HG02588 (cell line): ENCODE data around the gene SAE1.
"Not testable (repeated sequence)": the region's sequence is repeated elsewhere in the genome, so short reads cannot be mapped to it uniquely, and the experiment has no call there.

Experiments
- ATAC-seq: cut with Tn5 transposase; IDR thresholded peaks from one replicate; pipeline ENCODE4 v1.9.1; 2021; ENCODE audit warnings: mild to moderate bottlenecking, moderate library complexity; ENCODE audit not compliant: unreplicated experiment

SAE1 gene

GRCh38 chr19:47125669-47125938 lies 5.0 kb upstream of the SAE1 start:
- no peak for ATAC-seq

- no peak for ATAC-seq
Observed at GRCh38 chr19:47129579-47129978, 1.1 kb upstream of the SAE1 start.

- ATAC-seq, result no peak
Observed at GRCh38 chr19:47130120-47130588, 481 bp upstream of the SAE1 start.

- ATAC-seq, result no peak
Observed at GRCh38 chr19:47132194-47132852, 1.7 kb downstream of the SAE1 start.

GRCh38 chr19:47133021-47133471 lies 2.4 kb downstream of the SAE1 start:
- no peak for ATAC-seq

- no peak for ATAC-seq
Observed at GRCh38 chr19:47134545-47134944, 3.9 kb downstream of the SAE1 start.

GRCh38 chr19:47135156-47135555 lies 4.5 kb downstream of the SAE1 start:
- ATAC-seq, result no peak

- not testable (repeated sequence) for ATAC-seq
Observed at GRCh38 chr19:47141252-47141651, 10.6 kb downstream of the SAE1 start.

GRCh38 chr19:47141695-47142094 lies 11.1 kb downstream of the SAE1 start:
- ATAC-seq, result no peak

- ATAC-seq, result no peak
Observed at GRCh38 chr19:47142779-47143178, 12.1 kb downstream of the SAE1 start.

- ATAC-seq, result no peak
Observed at GRCh38 chr19:47143322-47144073, 12.9 kb downstream of the SAE1 start.

- no peak for ATAC-seq
Observed at GRCh38 chr19:47144630-47145029, 14.0 kb downstream of the SAE1 start.

GRCh38 chr19:47145639-47146486 lies 15.2 kb downstream of the SAE1 start:
- ATAC-seq, result no peak

- ATAC-seq, result no peak
Observed at GRCh38 chr19:47146920-47147319, 16.3 kb downstream of the SAE1 start.

- no peak for ATAC-seq
Observed at GRCh38 chr19:47151627-47152026, 21.0 kb downstream of the SAE1 start.

- no peak for ATAC-seq
Observed at GRCh38 chr19:47152205-47152604, 21.6 kb downstream of the SAE1 start.

- ATAC-seq, result no peak
Observed at GRCh38 chr19:47152632-47153031, 22.0 kb downstream of the SAE1 start.

- no peak for ATAC-seq
Observed at GRCh38 chr19:47153266-47153665, 22.6 kb downstream of the SAE1 start.

- ATAC-seq, result no peak
Observed at GRCh38 chr19:47155148-47155547, 24.5 kb downstream of the SAE1 start.

GRCh38 chr19:47156861-47157430 lies 26.3 kb downstream of the SAE1 start:
- ATAC-seq, result no peak
